Gastroesophageal sphincter (tissue), 3 donors: ENCODE measurements around the gene PLD5.

Experiments used
- POLR2A ChIP-seq, 2 donors: fragments of 450-650 bp; IDR thresholded peaks; one replicate each; pipeline ENCODE4 v1.6.1; 2017; ENCODE audit warnings: antibody characterized with exemption in 2 of 2, mild to moderate bottlenecking in 2 of 2, moderate library complexity in 1 of 2
- TF ChIP-seq, protein P1 (sequence below), 4 experiments: fragments of 200-600 bp in 2 of 4; fragments of 450-650 bp in 2 of 4; sonication (generic) in 1 of 4; IDR thresholded peaks; one replicate each; pipeline ENCODE4 v1.5.1; 2017 to 2019; ENCODE audit warnings: antibody characterized with exemption in 4 of 4, mild to moderate bottlenecking in 2 of 4, moderate library complexity in 2 of 4

- TF ChIP-seq, protein P1, sequence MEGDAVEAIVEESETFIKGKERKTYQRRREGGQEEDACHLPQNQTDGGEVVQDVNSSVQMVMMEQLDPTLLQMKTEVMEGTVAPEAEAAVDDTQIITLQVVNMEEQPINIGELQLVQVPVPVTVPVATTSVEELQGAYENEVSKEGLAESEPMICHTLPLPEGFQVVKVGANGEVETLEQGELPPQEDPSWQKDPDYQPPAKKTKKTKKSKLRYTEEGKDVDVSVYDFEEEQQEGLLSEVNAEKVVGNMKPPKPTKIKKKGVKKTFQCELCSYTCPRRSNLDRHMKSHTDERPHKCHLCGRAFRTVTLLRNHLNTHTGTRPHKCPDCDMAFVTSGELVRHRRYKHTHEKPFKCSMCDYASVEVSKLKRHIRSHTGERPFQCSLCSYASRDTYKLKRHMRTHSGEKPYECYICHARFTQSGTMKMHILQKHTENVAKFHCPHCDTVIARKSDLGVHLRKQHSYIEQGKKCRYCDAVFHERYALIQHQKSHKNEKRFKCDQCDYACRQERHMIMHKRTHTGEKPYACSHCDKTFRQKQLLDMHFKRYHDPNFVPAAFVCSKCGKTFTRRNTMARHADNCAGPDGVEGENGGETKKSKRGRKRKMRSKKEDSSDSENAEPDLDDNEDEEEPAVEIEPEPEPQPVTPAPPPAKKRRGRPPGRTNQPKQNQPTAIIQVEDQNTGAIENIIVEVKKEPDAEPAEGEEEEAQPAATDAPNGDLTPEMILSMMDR (IDR thresholded peaks at IDR 0.05), result no peak
- TF ChIP-seq POLR2A (IDR thresholded peaks at IDR 0.05), result no peak
These were observed 458.7 kb downstream of the PLD5 start for GRCh38 chr1:242065813-242066212.
